ENCODE data around the gene TWIST1.

TWIST1 gene

GRCh38 chr7:19113002-19113350, 4.5 kb downstream of the TWIST1 start:
- no peak for DNase-seq (ENCODE audit: low read depth)

- no peak for DNase-seq (ENCODE audit: low read depth)
These were observed 5.0 kb downstream of the TWIST1 start for GRCh38 chr7:19112274-19113001.

- no peak for DNase-seq (ENCODE audit: low read depth)
These were observed 5.8 kb downstream of the TWIST1 start for GRCh38 chr7:19111474-19112273.

- DNase-seq (ENCODE audit: low read depth), result no peak
These were observed 6.7 kb downstream of the TWIST1 start for GRCh38 chr7:19110776-19111175.

- DNase-seq (ENCODE audit: low read depth), result no peak
These were observed 7.3 kb downstream of the TWIST1 start for GRCh38 chr7:19110026-19110730.

- no peak for DNase-seq (ENCODE audit: low read depth)
These were observed 8.2 kb downstream of the TWIST1 start for GRCh38 chr7:19109000-19109946.

- no peak for DNase-seq (ENCODE audit: low read depth)
These were observed 9.9 kb downstream of the TWIST1 start for GRCh38 chr7:19107356-19108146.

- no peak for DNase-seq (ENCODE audit: low read depth)
These were observed 10.4 kb downstream of the TWIST1 start for GRCh38 chr7:19107081-19107355.

- no peak for DNase-seq (ENCODE audit: low read depth)
These were observed 11.0 kb downstream of the TWIST1 start for GRCh38 chr7:19106241-19107080.

GRCh38 chr7:19105546-19105945, 11.9 kb downstream of the TWIST1 start:
- no peak for DNase-seq (ENCODE audit: low read depth)

- DNase-seq (ENCODE audit: low read depth), result no peak
These were observed 12.6 kb downstream of the TWIST1 start for GRCh38 chr7:19104811-19105210.

GRCh38 chr7:19102884-19103283, 14.6 kb downstream of the TWIST1 start:
- no peak for DNase-seq (ENCODE audit: low read depth)

GRCh38 chr7:19101909-19102308, 15.5 kb downstream of the TWIST1 start:
- DNase-seq (ENCODE audit: low read depth), result no peak

- no peak for DNase-seq (ENCODE audit: low read depth)
These were observed 16.0 kb downstream of the TWIST1 start for GRCh38 chr7:19101472-19101871.

GRCh38 chr7:19099924-19100323, 17.5 kb downstream of the TWIST1 start:
- no peak for DNase-seq (ENCODE audit: low read depth)

- no peak for DNase-seq (ENCODE audit: low read depth)
These were observed 18.2 kb downstream of the TWIST1 start for GRCh38 chr7:19099194-19099593.

- no peak for DNase-seq (ENCODE audit: low read depth)
These were observed 18.9 kb downstream of the TWIST1 start for GRCh38 chr7:19098510-19098909.

GRCh38 chr7:19097165-19098055, 20.0 kb downstream of the TWIST1 start:
- no peak for DNase-seq (ENCODE audit: low read depth)

GRCh38 chr7:19095353-19095860, 22.0 kb downstream of the TWIST1 start:
- no peak for DNase-seq (ENCODE audit: low read depth)
